KG1 (cell line): ENCODE data around the gene BRD3.
A peak's percentile ranks its signal among the peaks of the same experiment; 100 is the strongest.

Experiments
- DNase-seq: peaks from one replicate; lab custom pipeline; 2025; lab: John Stamatoyannopoulos, UW

Gene BRD3

GRCh38 chr9:134024214-134024792 is 43.5 kb downstream of the BRD3 start:
- DNase-seq, result no peak

- DNase-seq, result no peak
Measured at GRCh38 chr9:134014946-134015345, 52.9 kb downstream of the BRD3 start.

DNA sequence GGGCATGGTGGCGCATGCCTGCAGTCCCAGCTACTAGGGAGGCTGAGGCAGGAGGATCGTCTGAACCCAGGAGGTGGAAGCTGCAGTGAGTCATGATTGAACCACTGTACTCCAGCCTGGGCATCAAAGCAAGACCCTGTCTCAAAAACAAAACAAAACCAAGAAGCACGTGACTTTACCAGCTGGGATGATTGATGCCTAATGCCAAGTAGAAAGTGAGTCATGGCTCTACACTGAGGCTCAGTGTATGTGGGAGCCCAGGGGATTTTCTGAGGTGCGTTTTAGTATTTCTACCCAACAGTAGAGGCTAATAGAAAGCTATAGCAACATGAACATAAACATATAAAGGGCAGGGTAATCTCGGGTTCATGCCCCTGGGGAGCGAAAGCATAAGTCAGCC is 56.4 kb downstream of the BRD3 start:
- no peak for DNase-seq

DNA sequence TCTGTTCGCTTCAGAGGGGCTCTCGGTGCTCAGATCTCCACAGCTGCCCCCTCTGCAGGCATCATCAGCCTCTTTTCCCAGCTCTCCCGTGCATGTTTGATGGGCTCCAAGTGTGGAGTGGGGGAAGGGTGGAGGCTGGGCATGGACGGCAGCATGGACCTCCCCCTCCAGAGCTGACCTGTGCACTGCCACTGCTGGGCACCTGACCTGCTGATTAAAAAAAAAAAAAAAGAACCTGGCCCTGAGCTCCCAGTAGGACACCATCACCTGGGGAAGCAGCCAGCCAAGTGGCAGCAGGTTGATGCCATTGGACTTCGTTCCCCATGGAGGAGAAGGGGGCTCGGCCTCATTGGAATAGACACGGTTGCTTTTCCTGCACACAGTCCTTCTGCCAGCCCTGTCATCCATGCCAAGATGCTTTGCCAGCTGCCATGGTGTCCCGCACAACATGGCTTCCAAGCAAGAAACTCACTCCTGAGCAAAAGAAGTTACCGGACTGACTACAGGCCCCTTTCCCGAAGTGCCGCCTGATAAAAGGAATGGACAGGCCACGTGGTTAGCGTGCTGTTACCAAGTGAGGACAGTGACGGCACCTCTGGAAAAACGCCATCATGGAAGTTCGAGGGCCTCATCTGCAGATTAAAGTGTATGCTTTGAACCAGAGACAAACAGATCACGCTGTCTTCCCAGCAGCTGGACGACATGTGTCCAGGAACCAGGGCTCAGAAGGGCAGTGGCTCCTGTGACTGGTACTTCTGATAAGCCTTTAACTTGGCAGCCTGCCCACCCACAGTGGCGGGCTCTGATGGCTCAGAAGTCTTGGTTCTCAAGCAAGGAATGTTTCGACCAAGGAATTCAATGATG is 57.3 kb downstream of the BRD3 start:
- DNase-seq, result no peak

GRCh38 chr9:134007571-134007970 is 60.3 kb downstream of the BRD3 start:
- DNase-seq, result no peak

- no peak for DNase-seq
Measured at GRCh38 chr9:134007150-134007549, 60.7 kb downstream of the BRD3 start.

GRCh38 chr9:134005381-134005780 is 62.4 kb downstream of the BRD3 start:
- no peak for DNase-seq

- DNase-seq, result no peak
Measured at GRCh38 chr9:134004881-134005280, 62.9 kb downstream of the BRD3 start.

DNA sequence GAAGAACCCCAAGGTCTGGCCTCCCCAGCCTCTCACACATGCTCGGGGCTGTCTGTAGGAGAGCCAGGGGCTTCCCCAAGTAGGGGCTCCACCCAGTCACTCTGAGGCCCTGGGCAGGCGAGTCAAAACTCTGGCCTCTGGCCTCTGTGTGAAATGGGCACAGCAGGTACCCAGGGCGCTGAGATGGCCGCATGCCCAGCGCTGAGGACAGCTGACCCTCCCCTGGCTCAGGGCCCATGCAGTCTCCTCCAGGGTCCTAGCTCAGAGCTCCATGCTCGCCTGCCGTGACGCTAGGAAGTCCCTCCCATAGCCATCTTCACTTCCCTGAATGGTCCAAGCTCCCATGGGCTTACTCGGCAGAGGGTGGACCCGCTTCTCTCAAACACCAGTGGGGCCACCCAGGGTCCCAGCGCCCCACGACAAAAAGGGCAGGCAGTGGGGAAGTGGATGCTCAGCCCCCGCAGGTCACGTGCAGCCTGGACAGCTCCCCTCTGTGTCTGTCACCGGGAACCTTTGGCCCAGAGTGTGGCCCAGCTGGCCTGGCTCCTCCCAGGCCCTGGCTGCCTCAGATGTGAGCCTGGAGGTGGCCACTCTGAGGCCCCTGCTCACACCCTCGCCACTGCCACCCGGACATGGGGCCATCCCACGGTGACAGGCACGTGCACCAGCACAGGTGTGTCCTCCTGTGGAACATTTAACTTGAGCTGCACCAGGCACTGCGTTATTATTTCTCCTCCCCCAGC is 63.5 kb downstream of the BRD3 start:
- DNase-seq, result no peak

DNA sequence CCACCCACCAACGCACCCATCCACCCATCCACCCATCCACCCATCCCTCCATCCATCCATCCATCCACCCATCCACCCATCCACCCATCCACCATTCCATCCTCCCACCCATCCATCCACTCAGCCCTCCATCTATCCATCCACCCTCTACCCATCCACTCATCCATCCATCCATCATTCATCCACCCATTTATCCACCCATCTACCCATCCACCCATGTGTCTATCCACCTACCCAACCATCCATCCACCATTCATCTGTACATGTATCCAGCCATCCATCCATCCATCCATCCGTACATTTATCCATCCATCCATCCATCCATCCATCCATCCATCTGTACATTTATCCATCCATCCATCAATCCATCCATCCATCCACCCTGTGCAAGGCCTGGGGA is 64.6 kb downstream of the BRD3 start:
- no peak for DNase-seq

DNA sequence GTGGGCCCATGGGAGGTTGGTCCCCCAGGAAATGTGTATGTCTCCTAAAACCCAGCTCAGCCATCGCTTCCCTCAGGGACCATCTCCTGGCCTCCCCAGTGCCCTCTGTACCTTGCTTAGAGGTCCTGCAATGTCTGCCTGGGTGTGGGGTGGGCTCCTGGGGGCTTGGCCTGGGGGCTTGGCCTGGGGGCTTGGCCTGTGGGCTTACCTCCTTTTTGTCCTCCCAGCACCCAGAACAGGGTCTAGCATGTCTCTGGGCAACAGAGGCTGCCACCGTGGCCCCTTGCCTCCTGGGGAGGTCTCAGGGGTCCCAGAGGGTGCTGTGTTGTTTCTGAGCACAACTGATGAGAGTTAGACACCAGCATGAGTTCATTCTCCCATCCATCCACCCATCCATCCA is 65.0 kb downstream of the BRD3 start:
- DNase-seq, result no peak

DNA sequence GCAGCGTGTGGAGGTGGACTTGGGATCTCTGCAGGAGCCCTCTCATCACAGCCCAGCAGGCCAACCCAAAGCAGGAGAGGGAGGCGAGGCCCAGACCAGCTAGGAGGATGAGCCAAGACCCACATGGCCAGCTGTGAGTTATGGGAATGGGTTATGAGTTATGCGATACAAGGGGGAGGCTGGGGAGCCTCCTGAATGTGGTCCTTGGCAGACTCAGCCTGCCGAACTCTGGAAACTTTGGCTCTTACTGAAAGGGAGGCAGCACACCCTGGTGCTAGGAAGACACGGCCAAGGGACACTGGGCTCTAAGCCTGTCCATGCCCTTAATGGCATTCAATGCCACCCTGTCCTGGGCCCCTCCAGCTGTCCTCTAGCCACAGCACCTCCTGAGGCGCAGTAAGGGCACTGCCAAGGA is 68.0 kb downstream of the BRD3 start:
- DNase-seq, result no peak

DNA sequence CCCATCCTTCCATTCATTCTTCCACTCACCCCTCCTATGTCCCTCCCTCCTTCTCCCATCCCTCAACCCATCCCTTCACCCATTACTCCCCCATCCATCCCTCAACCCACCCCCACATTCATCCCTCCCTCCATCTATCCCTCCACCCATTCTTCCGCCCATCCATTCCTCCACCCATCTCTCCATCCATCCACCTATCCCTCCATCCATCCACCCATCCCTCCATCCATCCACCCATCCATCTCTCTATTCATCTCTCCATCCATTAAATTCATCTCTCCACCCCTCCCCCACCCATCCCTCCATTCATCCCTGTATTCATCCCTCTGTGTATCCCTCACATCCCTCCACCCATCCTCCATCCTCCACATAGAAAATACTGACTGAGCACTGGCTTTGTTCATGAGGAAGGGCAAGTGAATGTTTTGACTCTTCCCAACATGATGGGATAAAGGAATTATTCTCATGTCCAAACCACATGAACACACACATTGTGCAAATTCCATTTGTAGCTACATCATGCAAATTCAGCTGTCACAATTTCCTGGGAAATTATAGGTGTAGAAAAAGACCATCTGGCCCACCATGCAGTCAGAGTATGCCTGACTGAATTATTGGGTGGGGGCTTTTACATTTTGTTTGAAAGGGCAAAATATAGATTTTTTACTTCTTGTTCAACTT is 68.8 kb downstream of the BRD3 start:
- DNase-seq, result no peak

- DNase-seq, result no peak
Measured at GRCh38 chr9:133997584-133997983, 70.2 kb downstream of the BRD3 start.

DNA sequence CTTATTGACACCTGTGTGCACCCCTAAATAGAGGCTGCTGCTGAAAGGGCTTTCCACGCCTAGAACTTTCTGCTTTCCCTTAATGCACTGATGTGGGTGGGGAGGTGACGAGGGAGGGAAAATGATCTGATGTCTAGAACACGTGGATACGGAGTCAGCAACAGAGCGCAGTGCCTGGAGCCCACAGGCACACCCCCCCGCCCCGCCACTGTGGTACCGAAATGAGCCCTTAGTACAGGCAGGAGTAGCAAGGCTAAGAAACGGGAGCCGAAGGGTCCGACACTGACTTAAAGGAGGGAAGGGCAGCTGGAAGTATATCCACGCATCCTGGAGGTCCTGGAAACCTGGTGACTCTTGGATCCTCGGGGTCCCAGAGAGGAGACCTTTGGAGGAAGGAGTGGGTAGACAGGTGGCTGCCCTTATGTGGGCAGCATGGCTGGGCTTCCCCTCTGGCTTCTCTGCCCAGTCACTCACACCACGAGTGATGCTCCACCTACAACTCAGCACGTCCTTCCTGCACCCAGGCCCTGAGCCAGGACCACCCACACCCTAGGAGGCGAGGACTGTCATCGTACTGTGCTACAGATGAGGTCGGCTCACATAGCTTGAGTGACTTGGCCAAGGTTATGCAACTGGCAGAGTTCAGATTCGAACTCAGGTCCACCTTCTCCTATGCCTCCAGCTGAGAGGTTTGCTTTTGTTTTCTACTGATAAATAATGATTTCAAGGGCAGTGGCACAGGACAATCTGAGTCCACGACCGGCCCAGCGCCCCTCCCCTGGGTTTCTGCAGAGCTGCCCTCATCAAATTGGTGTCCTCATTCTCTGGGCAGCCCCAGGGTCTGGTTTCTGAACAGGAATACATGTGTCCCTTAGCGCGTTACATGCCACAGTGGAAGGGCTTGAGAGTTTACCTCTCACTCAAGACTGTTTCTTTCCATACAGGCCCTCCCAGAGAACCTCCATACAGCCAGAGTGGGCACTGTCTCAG is 71.0 kb downstream of the BRD3 start:
- no peak for DNase-seq

GRCh38 chr9:133995012-133995896 is 72.6 kb downstream of the BRD3 start:
- no peak for DNase-seq

- peak; percentile 27 for DNase-seq
Measured at GRCh38 chr9:133994353-133995011, 73.3 kb downstream of the BRD3 start.

DNA sequence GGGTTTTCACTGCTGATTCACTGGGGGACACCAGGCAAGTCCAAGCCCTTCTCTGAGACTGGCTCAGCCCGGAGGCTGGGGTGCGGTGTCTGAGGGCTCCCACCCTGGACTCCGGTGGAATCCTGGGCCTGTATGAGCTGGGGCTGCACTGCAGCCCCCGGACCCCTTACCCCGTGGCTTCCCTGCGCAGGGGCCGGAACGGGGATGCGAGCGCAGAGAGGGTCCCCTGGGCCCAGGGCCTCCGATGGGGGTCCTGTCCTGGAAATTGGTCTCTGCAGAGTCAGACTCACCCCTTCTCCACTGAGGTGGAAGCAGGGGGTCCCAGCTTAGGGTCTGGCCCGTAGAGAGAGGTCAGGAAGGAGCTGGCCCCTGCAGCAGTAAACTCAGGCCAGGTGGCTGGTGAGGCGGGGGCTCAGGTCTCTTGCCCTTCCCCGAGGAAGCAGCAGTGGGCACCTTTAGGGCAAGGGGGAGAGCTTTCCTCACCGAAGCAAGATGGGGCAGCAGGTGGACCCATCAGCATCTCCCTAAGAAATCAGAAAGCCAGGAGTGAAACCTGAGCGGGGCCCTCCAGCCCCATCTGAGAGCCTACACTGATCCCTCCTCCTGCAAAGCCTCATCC is 74.1 kb downstream of the BRD3 start:
- no peak for DNase-seq
